Panc1 (cell line): ENCODE measurements around the gene OLFML2B. TPM values are rescaled to one million over a fixed set of nuclear protein-coding genes. Genes with fewer than 3 reads are reported as not detected.

Experiments used
- ATAC-seq: fragments of 200-7000 bp; cut with Tn5 transposase; 2 replicates; pipeline ENCODE4 v1.9.1; 2020; ENCODE audit warnings: mild to moderate bottlenecking, moderate library complexity
- BruUV-seq: library from RNA; stranded (reverse); fragments of 400-500 nt; replicated peaks from 2 replicates; lab custom pipeline; 2021; lab: Mats Ljungman, UMichigan
- CTCF ChIA-PET: fragments of 300-600 bp; sonication (Branson Sonifier 250); formaldehyde crosslinking; loops from one replicate; lab custom pipeline; 2022; ENCODE audit warnings: antibody characterized with exemption; lab: Charles Lee
- POLR2A ChIA-PET: fragments of 300-600 bp; sonication (Branson Sonifier 250); formaldehyde crosslinking; loops from one replicate; lab custom pipeline; 2022; ENCODE audit warnings: antibody characterized with exemption; lab: Charles Lee
- DNase-seq: peaks from one replicate; pipeline ENCODE4 v3.0.0-alpha.2; 2010; ENCODE audit warnings: low read depth, low spot score
- H3K27ac ChIP-seq: 2 replicates; pipeline ENCODE4 v1.5.1; 2011; ENCODE audit warnings: mild to moderate bottlenecking, low read length, inconsistent platforms
- H3K27me3 ChIP-seq: fragments of 200-500 bp; sonication (Bioruptor generic); 2 replicates; pipeline ENCODE4 v1.6.0; 2014; ENCODE audit warnings: low read length, inconsistent platforms; ENCODE audit not compliant: control insufficient read depth, insufficient read depth
- H3K36me3 ChIP-seq: fragments of 200-500 bp; sonication (Bioruptor generic); 2 replicates; pipeline ENCODE4 v1.5.1; 2014; ENCODE audit warnings: inconsistent platforms, mild to moderate bottlenecking, low read length, moderate library complexity; ENCODE audit not compliant: control insufficient read depth, insufficient read depth
- H3K4me1 ChIP-seq: 2 replicates; pipeline ENCODE4 v1.5.1; 2011; ENCODE audit warnings: inconsistent platforms, mild to moderate bottlenecking, low read length, moderate library complexity; ENCODE audit not compliant: control insufficient read depth, insufficient read depth
- H3K4me3 ChIP-seq, 2 experiments: 2 replicates each; pipeline ENCODE4 v1.5.1; 2011 to 2012; ENCODE audit warnings: low read depth in 2 of 2, low read length in 2 of 2, mild to moderate bottlenecking in 2 of 2, inconsistent platforms in 1 of 2, moderate library complexity in 1 of 2
- H3K9me3 ChIP-seq: fragments of 200-500 bp; sonication (Bioruptor generic); 2 replicates; pipeline ENCODE4 v1.5.1; 2014; ENCODE audit warnings: low read depth, mild to moderate bottlenecking, inconsistent platforms, low read length, moderate library complexity; ENCODE audit not compliant: control insufficient read depth, insufficient read depth
- POLR2AphosphoS5 ChIP-seq: IDR thresholded peaks from 2 replicates; pipeline ENCODE4 v1.6.1; 2012; ENCODE audit warnings: mild to moderate bottlenecking, low read depth, low read length, moderate library complexity
- SIN3A ChIP-seq: IDR thresholded peaks from 2 replicates; pipeline ENCODE4 v1.6.1; 2012; ENCODE audit warnings: low read depth, mild to moderate bottlenecking, low read length, moderate library complexity, borderline replicate concordance; ENCODE audit not compliant: insufficient read depth
- TCF7L2 ChIP-seq: IDR thresholded peaks from 2 replicates; pipeline ENCODE4 v1.6.1; 2011; ENCODE audit warnings: mild to moderate bottlenecking, low read depth, low read length, inconsistent platforms
- in situ Hi-C: cut with HindIII; loops from 2 replicates; pipeline ENCODE4 v1.10.0; 2016; ENCODE audit warnings: low sequenced_read_pairs, low pct_unique_long_range_greater_than_20kb
- intact Hi-C: fragments of 100-400 bp; cut with micrococcal nuclease; formaldehyde crosslinking; loops from one replicate; pipeline ENCODE4 v1.10.0; 2022; ENCODE audit not compliant: unreplicated experiment
- total RNA-seq: library from RNA; stranded (reverse); gene quantifications from one replicate; pipeline ENCODE4 v1.2.1, GENCODE V29; 2021; ENCODE audit not compliant: unreplicated experiment
- TF ChIP-seq, protein P1 (sequence below), 2 experiments: IDR thresholded peaks; 2 replicates each; pipeline ENCODE4 v1.6.1; 2011 to 2012; ENCODE audit warnings: low read depth in 2 of 2, control low read depth in 1 of 2, low read length in 1 of 2, mild to moderate bottlenecking in 1 of 2, moderate library complexity in 1 of 2; ENCODE audit not compliant: insufficient read depth in 1 of 2
- TF ChIP-seq, protein P2 (sequence below): fragments of 450-650 bp; IDR thresholded peaks from 2 replicates; pipeline ENCODE4 v1.5.1; 2017; ENCODE audit warnings: mild to moderate bottlenecking

Gene OLFML2B
- total RNA-seq, 1 experiment from 2014 or later: 1.5 TPM

DNA sequence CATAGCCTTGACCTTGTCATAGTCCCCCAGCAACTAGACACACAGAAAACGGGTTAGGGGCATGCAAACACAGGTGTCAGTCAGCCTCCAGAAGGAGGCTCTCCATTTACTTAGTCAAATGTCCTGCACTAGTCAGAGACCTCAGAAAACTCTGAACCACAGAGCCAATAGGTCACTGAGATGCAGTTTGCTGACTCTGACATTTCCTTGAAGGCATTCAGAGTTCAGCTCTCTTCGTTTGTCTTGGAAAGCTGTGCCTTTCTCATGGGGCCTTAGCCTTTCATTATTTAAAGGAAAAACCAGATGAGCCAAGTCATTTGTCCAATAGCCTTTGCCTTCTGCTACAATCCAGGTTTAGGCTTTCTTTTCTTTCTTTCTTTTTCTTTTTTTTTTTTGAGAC is 3.5 kb downstream of the OLFML2B start:
- Histone ChIP-seq H3K27ac (no peak overlapping the region), H3K4me1 (peaks cover 3% of the 10 kb centered on the region), H3K4me3 (no peak overlapping the region), H3K27me3 (peaks cover 7% of the 10 kb centered on the region; the same call in 1 of the 2 replicates), H3K9me3 (no peaks in the 10 kb centered on the region), H3K36me3 (no peaks in the 10 kb centered on the region; the same call in 1 of the 2 replicates)
- DNase-seq: no peak
- intact Hi-C loops: no loop called here
- no TSS peak for BruUV-seq
- ATAC-seq: no peak
- in situ Hi-C loops: no loop called here
- ChIA-PET CTCF (interaction anchor here (0.7 kb wide), 1 partner anchor 46 kb away, joined by 5 read pairs; no protein-coding TSS in a partner anchor), POLR2A (no interaction called here)
- TF ChIP-seq TCF7L2 (no peak), SIN3A (no peak), POLR2AphosphoS5 (no peak)
- TF ChIP-seq, protein P1, sequence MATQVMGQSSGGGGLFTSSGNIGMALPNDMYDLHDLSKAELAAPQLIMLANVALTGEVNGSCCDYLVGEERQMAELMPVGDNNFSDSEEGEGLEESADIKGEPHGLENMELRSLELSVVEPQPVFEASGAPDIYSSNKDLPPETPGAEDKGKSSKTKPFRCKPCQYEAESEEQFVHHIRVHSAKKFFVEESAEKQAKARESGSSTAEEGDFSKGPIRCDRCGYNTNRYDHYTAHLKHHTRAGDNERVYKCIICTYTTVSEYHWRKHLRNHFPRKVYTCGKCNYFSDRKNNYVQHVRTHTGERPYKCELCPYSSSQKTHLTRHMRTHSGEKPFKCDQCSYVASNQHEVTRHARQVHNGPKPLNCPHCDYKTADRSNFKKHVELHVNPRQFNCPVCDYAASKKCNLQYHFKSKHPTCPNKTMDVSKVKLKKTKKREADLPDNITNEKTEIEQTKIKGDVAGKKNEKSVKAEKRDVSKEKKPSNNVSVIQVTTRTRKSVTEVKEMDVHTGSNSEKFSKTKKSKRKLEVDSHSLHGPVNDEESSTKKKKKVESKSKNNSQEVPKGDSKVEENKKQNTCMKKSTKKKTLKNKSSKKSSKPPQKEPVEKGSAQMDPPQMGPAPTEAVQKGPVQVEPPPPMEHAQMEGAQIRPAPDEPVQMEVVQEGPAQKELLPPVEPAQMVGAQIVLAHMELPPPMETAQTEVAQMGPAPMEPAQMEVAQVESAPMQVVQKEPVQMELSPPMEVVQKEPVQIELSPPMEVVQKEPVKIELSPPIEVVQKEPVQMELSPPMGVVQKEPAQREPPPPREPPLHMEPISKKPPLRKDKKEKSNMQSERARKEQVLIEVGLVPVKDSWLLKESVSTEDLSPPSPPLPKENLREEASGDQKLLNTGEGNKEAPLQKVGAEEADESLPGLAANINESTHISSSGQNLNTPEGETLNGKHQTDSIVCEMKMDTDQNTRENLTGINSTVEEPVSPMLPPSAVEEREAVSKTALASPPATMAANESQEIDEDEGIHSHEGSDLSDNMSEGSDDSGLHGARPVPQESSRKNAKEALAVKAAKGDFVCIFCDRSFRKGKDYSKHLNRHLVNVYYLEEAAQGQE (IDR thresholded peaks at IDR 0.05; ENCODE audit: insufficient read depth in 1 of 2, low read depth in 2 of 2, low read length in 1 of 2): no peak
- TF ChIP-seq, protein P2, sequence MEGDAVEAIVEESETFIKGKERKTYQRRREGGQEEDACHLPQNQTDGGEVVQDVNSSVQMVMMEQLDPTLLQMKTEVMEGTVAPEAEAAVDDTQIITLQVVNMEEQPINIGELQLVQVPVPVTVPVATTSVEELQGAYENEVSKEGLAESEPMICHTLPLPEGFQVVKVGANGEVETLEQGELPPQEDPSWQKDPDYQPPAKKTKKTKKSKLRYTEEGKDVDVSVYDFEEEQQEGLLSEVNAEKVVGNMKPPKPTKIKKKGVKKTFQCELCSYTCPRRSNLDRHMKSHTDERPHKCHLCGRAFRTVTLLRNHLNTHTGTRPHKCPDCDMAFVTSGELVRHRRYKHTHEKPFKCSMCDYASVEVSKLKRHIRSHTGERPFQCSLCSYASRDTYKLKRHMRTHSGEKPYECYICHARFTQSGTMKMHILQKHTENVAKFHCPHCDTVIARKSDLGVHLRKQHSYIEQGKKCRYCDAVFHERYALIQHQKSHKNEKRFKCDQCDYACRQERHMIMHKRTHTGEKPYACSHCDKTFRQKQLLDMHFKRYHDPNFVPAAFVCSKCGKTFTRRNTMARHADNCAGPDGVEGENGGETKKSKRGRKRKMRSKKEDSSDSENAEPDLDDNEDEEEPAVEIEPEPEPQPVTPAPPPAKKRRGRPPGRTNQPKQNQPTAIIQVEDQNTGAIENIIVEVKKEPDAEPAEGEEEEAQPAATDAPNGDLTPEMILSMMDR: no peak

DNA sequence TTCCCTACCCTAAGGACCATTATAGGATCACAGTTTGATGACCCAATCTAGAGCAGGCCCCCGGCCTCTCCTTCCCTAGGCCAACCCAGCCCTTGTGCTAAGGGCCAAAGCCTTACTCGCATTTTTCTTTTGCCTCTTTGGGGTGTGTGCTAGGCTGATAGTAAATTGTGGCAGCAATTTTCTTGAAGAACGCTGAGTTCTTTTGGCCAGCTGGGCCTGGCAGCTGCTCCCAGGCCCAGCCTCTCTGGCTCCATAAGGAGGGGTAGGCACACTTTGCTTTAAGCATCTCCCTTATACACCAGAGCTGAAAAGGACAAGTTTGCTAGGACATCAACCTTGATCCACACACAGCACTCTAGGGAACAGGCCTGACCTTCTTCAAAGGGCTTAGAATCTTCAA is 4.2 kb downstream of the OLFML2B start:
- BruUV-seq: no TSS peak
- in situ Hi-C loops: no loop called here
- ChIA-PET POLR2A (no interaction called here), CTCF (no interaction called here)
- H3K9me3 ChIP-seq: no peaks in the 10 kb centered on the region
- peaks cover 4% of the 10 kb centered on the region for H3K27me3 ChIP-seq
- no peaks in the 10 kb centered on the region; the same call in 1 of the 2 replicates for H3K36me3 ChIP-seq
- ATAC-seq (no peak), DNase-seq (no peak)
- TF ChIP-seq POLR2AphosphoS5 (no peak), SIN3A (no peak), TCF7L2 (no peak)
- TF ChIP-seq, protein P2: no peak
- TF ChIP-seq, protein P1 (IDR thresholded peaks at IDR 0.05; ENCODE audit: insufficient read depth in 1 of 2, low read depth in 2 of 2, low read length in 1 of 2): no peak
- H3K4me1 ChIP-seq: peaks cover 2% of the 10 kb centered on the region
- intact Hi-C loops: no loop called here
- no peak overlapping the region for H3K4me3 ChIP-seq
- H3K27ac ChIP-seq: no peak overlapping the region
